IMR-90 (cell line): ENCODE results near the gene GPR153. TPM values are rescaled to one million over a fixed set of nuclear protein-coding genes. Genes with fewer than 3 reads are reported as not detected.

Experiments
- ATAC-seq: fragments of 200-7000 bp; cut with Tn5 transposase; 2 replicates; pipeline ENCODE4 v1.9.1; 2020; ENCODE audit warnings: low read depth, mild to moderate bottlenecking, moderate library complexity
- BruUV-seq: library from RNA; stranded (reverse); fragments of 400-500 nt; replicated peaks from 2 replicates; lab custom pipeline; 2021; lab: Mats Ljungman, UMichigan
- CTCF ChIA-PET: fragments of 300-600 bp; formaldehyde crosslinking; extraction: SDS; loops from one replicate; lab custom pipeline; 2021; ENCODE audit warnings: antibody characterized with exemption; lab: Yijun Ruan, JAX
- POLR2A ChIA-PET: fragments of 300-600 bp; sonication (Branson Sonifier 250); formaldehyde crosslinking; loops from one replicate; lab custom pipeline; 2022; ENCODE audit warnings: antibody characterized with exemption; ENCODE audit not compliant: unreplicated experiment; lab: Charles Lee
- DNase-seq: peaks from one replicate; pipeline ENCODE4 v3.0.0; 2013
- H2AFZ ChIP-seq: replicated peaks from 2 replicates; pipeline ENCODE3; 2013; ENCODE audit warnings: low read length, mild to moderate bottlenecking; ENCODE audit not compliant: poor library complexity
- H2AK5ac ChIP-seq: 2 replicates; pipeline ENCODE4 v1.6.1; 2013; ENCODE audit warnings: low read depth, low read length, inconsistent platforms
- H2AK9ac ChIP-seq: replicated peaks from 2 replicates; pipeline ENCODE3; 2013; ENCODE audit warnings: mild to moderate bottlenecking, low read depth, low read length, moderate library complexity; ENCODE audit not compliant: poor library complexity
- H2BK120ac ChIP-seq: 2 replicates; pipeline ENCODE4 v1.6.1; 2013; ENCODE audit warnings: low read depth, low read length, inconsistent platforms
- H2BK15ac ChIP-seq: 3 replicates; pipeline ENCODE4 v1.6.1; 2013; ENCODE audit warnings: low read depth, low read length, inconsistent platforms
- H2BK20ac ChIP-seq: 2 replicates; pipeline ENCODE4 v1.6.1; 2013; ENCODE audit warnings: low read depth, mild to moderate bottlenecking, inconsistent platforms, low read length, moderate library complexity
- H2BK5ac ChIP-seq: 2 replicates; pipeline ENCODE4 v1.6.1; 2013; ENCODE audit warnings: mild to moderate bottlenecking, low read depth, low read length, inconsistent platforms; ENCODE audit not compliant: poor library complexity, severe bottlenecking
- H3K14ac ChIP-seq: replicated peaks from 2 replicates; pipeline ENCODE4 v1.6.1; 2013; ENCODE audit warnings: low read depth, low read length, inconsistent platforms
- H3K18ac ChIP-seq: 2 replicates; pipeline ENCODE4 v1.6.1; 2013; ENCODE audit warnings: low read depth, low read length, control low read depth
- H3K23ac ChIP-seq: 2 replicates; pipeline ENCODE4 v1.6.1; 2013; ENCODE audit warnings: low read depth, low read length, inconsistent platforms
- H3K27ac ChIP-seq: 2 replicates; pipeline ENCODE4 v1.5.1; 2013; ENCODE audit warnings: mild to moderate bottlenecking, control low read depth, low read length; ENCODE audit not compliant: insufficient read depth
- H3K27me3 ChIP-seq: 2 replicates; pipeline ENCODE4 v1.6.1; 2013; ENCODE audit warnings: low read length; ENCODE audit not compliant: control insufficient read depth, insufficient read depth
- H3K36me3 ChIP-seq: 2 replicates; pipeline ENCODE4 v1.6.1; 2013; ENCODE audit warnings: low read length, mixed read lengths; ENCODE audit not compliant: control insufficient read depth, insufficient read depth
- H3K4ac ChIP-seq: 2 replicates; pipeline ENCODE4 v1.6.1; 2013; ENCODE audit warnings: low read depth, low read length, inconsistent platforms
- H3K4me1 ChIP-seq: 2 replicates; pipeline ENCODE4 v1.6.1; 2013; ENCODE audit warnings: low read length, mixed read lengths; ENCODE audit not compliant: control insufficient read depth, insufficient read depth
- H3K4me2 ChIP-seq: 2 replicates; pipeline ENCODE4 v1.6.1; 2013; ENCODE audit warnings: low read depth, mild to moderate bottlenecking, control low read depth, low read length, moderate library complexity
- H3K4me3 ChIP-seq: 2 replicates; pipeline ENCODE4 v1.5.1; 2013; ENCODE audit warnings: low read depth, mild to moderate bottlenecking, control low read depth, low read length, moderate library complexity; ENCODE audit not compliant: insufficient read depth
- H3K56ac ChIP-seq: 2 replicates; pipeline ENCODE4 v1.6.1; 2013; ENCODE audit warnings: low read length, inconsistent platforms; ENCODE audit not compliant: insufficient read depth; ENCODE audit errors: extremely low read depth
- H3K79me1 ChIP-seq, 2 experiments: 2 replicates each; pipeline ENCODE4 v1.6.1; 2013; ENCODE audit warnings: low read length in 2 of 2, inconsistent platforms in 1 of 2, low read depth in 1 of 2
- H3K9ac ChIP-seq: 2 replicates; pipeline ENCODE4 v1.6.1; 2013; ENCODE audit warnings: low read depth, low read length, control low read depth
- H3K9me1 ChIP-seq: 2 replicates; pipeline ENCODE4 v1.6.1; 2013; ENCODE audit warnings: low read length, inconsistent platforms; ENCODE audit not compliant: insufficient read depth
- H3K9me3 ChIP-seq: 2 replicates; pipeline ENCODE4 v1.6.1; 2013; ENCODE audit warnings: low read length; ENCODE audit not compliant: control insufficient read depth, insufficient read depth
- H4K20me1 ChIP-seq: 2 replicates; pipeline ENCODE4 v1.6.1; 2013; ENCODE audit warnings: low read length, inconsistent platforms; ENCODE audit not compliant: insufficient read depth
- H4K5ac ChIP-seq: 2 replicates; pipeline ENCODE4 v1.6.1; 2013; ENCODE audit warnings: mild to moderate bottlenecking, low read depth, low read length, control low read depth
- H4K8ac ChIP-seq, 2 experiments: 2 replicates each; pipeline ENCODE4 v1.6.1; 2013; ENCODE audit warnings: low read depth in 2 of 2, low read length in 2 of 2, control low read depth in 1 of 2, inconsistent platforms in 1 of 2
- H4K91ac ChIP-seq: 2 replicates; pipeline ENCODE4 v1.6.1; 2013; ENCODE audit warnings: low read depth, low read length, inconsistent platforms; ENCODE audit not compliant: insufficient read depth
- CEBPB ChIP-seq: IDR thresholded peaks from 2 replicates; pipeline ENCODE4 v1.6.1; 2012; ENCODE audit warnings: low read depth, low read length, improper control_type of control experiment
- MAZ ChIP-seq: IDR thresholded peaks from 2 replicates; pipeline ENCODE4 v1.6.1; 2012; ENCODE audit warnings: low read depth, mild to moderate bottlenecking, low read length, improper control_type of control experiment, moderate library complexity, borderline replicate concordance
- MXI1 ChIP-seq: IDR thresholded peaks from 2 replicates; pipeline ENCODE4 v1.6.1; 2012; ENCODE audit warnings: low read depth, mild to moderate bottlenecking, low read length, moderate library complexity, borderline replicate concordance
- NFE2L2 ChIP-seq: fragments of 150-350 bp; IDR thresholded peaks from 2 replicates; pipeline ENCODE4 v1.6.1; 2016; ENCODE audit warnings: low read depth, mild to moderate bottlenecking, low read length
- POLR2A ChIP-seq: IDR thresholded peaks from 2 replicates; pipeline ENCODE4 v1.6.1; 2012; ENCODE audit warnings: mild to moderate bottlenecking, low read depth, low read length
- RCOR1 ChIP-seq: IDR thresholded peaks from 2 replicates; pipeline ENCODE4 v1.6.1; 2012; ENCODE audit warnings: mild to moderate bottlenecking, low read length, improper control_type of control experiment; ENCODE audit not compliant: insufficient replicate concordance
- WGBS, 2 experiments: methylation state at CpG; one replicate each; pipeline versions ENCODE4 v1.1.5 to v1.1.7; 2013; ENCODE audit warnings: missing lambda C conversion rate in 2 of 2; ENCODE audit not compliant: insufficient read length in 1 of 2; ENCODE audit errors: extremely low coverage in 2 of 2; 5-methylcytosine and 5-hydroxymethylcytosine counted together
- dilution Hi-C: fragments of 300-500 bp; cut with HindIII; formaldehyde crosslinking; loops from one replicate; pipeline ENCODE4 v1.14.3; 2018; ENCODE audit warnings: low sequenced_read_pairs; ENCODE audit not compliant: unreplicated experiment
- in situ Hi-C: fragments of 300-500 bp; cut with MboI; formaldehyde crosslinking; loops from 3 replicates; pipeline ENCODE4 v1.14.3; 2019; ENCODE audit warnings: low sequenced_read_pairs, inconsistent platforms, mixed read lengths
- intact Hi-C: fragments of 100-400 bp; cut with micrococcal nuclease; formaldehyde crosslinking; loops from 2 replicates; pipeline ENCODE4 v1.10.0; 2022
- polyA plus RNA-seq, 3 experiments: library from polyadenylated mRNA; depleted of rRNA; stranded (reverse); fragments of >200 nt; gene quantifications; 2 replicates each; pipeline ENCODE4 v1.2.3, GENCODE V29; 2012; ENCODE audit warnings: low replicate concordance in 1 of 3
- total RNA-seq: library from RNA; depleted of rRNA; stranded (reverse); fragments of >200 nt; gene quantifications from 2 replicates; pipeline ENCODE4 v1.2.3, GENCODE V29; 2012

The GPR153 gene
- total and polyA plus RNA-seq, 2 of the 4 experiments (the other 2 are of a cell fraction): 1.8 to 5.2 TPM

DNA sequence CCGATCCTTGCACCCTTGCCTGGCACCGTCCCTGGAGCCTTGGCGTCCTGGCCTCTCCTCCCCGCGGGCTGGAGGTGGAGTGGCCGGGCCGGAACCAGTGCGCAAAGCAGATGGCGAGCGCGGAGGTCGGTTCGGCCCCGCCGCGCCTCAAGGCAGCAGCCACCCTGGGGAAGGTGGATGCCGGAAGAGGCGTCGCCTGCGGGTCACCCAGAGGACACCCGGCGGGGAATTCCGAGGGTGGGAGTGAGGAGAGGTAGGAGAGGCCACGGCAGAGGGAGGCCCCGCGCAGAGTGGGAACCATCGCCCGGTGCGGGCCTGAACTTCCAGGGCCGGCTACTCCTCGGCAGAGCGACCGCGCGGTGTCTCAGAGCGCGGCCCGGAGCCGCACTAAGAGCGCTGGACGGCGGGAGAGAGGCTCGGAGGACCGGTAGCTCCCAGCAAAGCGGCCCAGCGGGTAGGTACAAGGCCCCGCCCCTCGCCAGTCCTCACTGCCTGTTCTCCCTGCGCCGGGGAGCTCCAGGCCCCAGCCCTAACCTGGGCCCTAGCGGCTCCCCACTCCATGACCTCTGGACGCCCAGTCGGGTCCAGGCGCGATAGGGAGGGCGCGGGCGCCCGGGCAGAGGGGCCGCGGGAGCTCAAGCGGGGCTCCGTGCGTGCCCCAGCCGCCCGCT is 54.9 kb downstream of the GPR153 start, which contains the start of gene RNF207:
Gene RNF207, plus strand, starts transcription at position 271 of the 671 bp plus-strand sequence. CDS start 417 bp downstream, outside the sequence.
- H2AK9ac ChIP-seq: peak within 1 kb of the TSS; percentile 84
- no TSS peak for BruUV-seq
- H3K79me1 ChIP-seq: no peaks in the 10 kb centered on the region; a peak in 1 of 4 replicates
- ChIA-PET POLR2A (no interaction called here), CTCF (interaction anchor here (1.0 kb wide), 1 partner anchor 89 kb away, joined by 3 read pairs; no protein-coding TSS in a partner anchor)
- H4K8ac ChIP-seq: peak within 1 kb of the TSS; percentile 65 to 68; a peak in 2 of 4 replicates
- no peak within 1 kb of the TSS for H2BK120ac ChIP-seq
- peak; percentile 47 for DNase-seq
- no peak for TF ChIP-seq RCOR1
- TF ChIP-seq CEBPB: no peak
- TF ChIP-seq MXI1: no peak
- TF ChIP-seq NFE2L2: no peak
- TF ChIP-seq MAZ: peak; percentile 84; the same call in 1 of the 2 replicates
- TF ChIP-seq POLR2A: no peak
- in situ Hi-C loops (no loop called here), dilution Hi-C loops (no loop called here), intact Hi-C loops (no loop called here)
- H3K9me3 ChIP-seq: no peaks in the 10 kb centered on the region
- H3K36me3 ChIP-seq: no peaks in the 10 kb centered on the region
- H2BK15ac ChIP-seq: no peak within 1 kb of the TSS
- no peak within 1 kb of the TSS; the same call in 1 of the 2 replicates for H3K27ac ChIP-seq
- H3K4me2 ChIP-seq: peak within 1 kb of the TSS; percentile 68
- peaks cover 7% of the 10 kb centered on the region; the same call in 1 of the 2 replicates for H3K4me1 ChIP-seq
- peak within 1 kb of the TSS; percentile 44; the same call in 1 of the 2 replicates for H4K5ac ChIP-seq
- 10% methylated on average over 5 of the region's 66 CpGs; no CpG with 5 or more reads in 1 of the 2 experiments for WGBS, 2 experiments
- no peak within 1 kb of the TSS for H4K91ac ChIP-seq
- peak within 1 kb of the TSS; percentile 1; the same call in 1 of the 2 replicates for H2AK5ac ChIP-seq
- ATAC-seq: peak; percentile 31
- no peak within 1 kb of the TSS for H2BK5ac ChIP-seq
- H3K18ac ChIP-seq: no peak within 1 kb of the TSS; the same call in 1 of the 2 replicates
- H3K27me3 ChIP-seq: no peaks in the 10 kb centered on the region; the same call in 1 of the 2 replicates
- H3K23ac ChIP-seq: no peak within 1 kb of the TSS; the same call in 1 of the 2 replicates
- H3K4me3 ChIP-seq: peak within 1 kb of the TSS; percentile 30
- H2AFZ ChIP-seq: peak within 1 kb of the TSS; percentile 92
- no peak within 1 kb of the TSS for H2BK20ac ChIP-seq
- peak within 1 kb of the TSS; percentile 72; the same call in 1 of the 2 replicates for H3K14ac ChIP-seq
- peaks cover 4% of the 10 kb centered on the region for H3K9me1 ChIP-seq
- peak within 1 kb of the TSS; percentile 76; the same call in 1 of the 2 replicates for H3K4ac ChIP-seq
- H4K20me1 ChIP-seq: no peaks in the 10 kb centered on the region; the same call in 1 of the 2 replicates
- peak within 1 kb of the TSS; percentile 44; the same call in 1 of the 2 replicates for H3K9ac ChIP-seq
- no peak within 1 kb of the TSS for H3K56ac ChIP-seq
